Measurements from ENCODE around the gene VWA2.

VWA2 gene

DNA sequence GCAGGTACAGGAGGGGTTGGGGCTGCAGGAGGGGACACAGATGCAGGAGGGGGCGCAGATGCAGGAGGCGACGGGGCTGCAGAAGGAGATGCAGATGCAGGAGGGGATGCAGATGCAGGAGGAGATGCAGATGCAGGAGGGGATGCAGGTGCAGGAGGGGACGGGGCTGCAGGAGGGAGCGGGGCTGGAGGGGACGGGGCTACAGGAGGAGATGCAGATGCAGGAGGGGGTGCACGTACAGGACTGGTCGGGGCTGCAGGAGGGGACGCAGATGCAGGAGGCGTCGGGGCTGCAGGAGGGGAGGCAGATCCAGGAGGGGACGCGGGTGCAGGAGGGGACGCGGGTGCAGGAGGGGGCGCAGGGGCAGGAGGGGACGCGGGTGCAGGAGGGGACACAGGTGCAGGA, 66.5 kb downstream of the VWA2 start:
- no peak overlapping the region for H3K4me2 ChIP-seq (ENCODE audit: low read depth, low read length, poor library complexity, severe bottlenecking)
- H3F3A ChIP-seq (ENCODE audit: low read depth), result no peaks in the 10 kb centered on the region
- H3K27me3 ChIP-seq (ENCODE audit: insufficient read depth, low read length, poor library complexity, severe bottlenecking), result no peaks in the 10 kb centered on the region
- H3K4me1 ChIP-seq (ENCODE audit: insufficient read depth, low read length, poor library complexity, severe bottlenecking), result peaks cover 15% of the 10 kb centered on the region
- no peaks in the 10 kb centered on the region for H4K20me1 ChIP-seq (ENCODE audit: insufficient read depth, low read length, poor library complexity, severe bottlenecking)
- TF ChIP-seq, protein P1, sequence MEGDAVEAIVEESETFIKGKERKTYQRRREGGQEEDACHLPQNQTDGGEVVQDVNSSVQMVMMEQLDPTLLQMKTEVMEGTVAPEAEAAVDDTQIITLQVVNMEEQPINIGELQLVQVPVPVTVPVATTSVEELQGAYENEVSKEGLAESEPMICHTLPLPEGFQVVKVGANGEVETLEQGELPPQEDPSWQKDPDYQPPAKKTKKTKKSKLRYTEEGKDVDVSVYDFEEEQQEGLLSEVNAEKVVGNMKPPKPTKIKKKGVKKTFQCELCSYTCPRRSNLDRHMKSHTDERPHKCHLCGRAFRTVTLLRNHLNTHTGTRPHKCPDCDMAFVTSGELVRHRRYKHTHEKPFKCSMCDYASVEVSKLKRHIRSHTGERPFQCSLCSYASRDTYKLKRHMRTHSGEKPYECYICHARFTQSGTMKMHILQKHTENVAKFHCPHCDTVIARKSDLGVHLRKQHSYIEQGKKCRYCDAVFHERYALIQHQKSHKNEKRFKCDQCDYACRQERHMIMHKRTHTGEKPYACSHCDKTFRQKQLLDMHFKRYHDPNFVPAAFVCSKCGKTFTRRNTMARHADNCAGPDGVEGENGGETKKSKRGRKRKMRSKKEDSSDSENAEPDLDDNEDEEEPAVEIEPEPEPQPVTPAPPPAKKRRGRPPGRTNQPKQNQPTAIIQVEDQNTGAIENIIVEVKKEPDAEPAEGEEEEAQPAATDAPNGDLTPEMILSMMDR (conservative IDR thresholded peaks at IDR 0.05; ENCODE audit: low read length), result no peak
- TF ChIP-seq EZH2phosphoT487 (IDR thresholded peaks at IDR 0.05; ENCODE audit: borderline replicate concordance), result no peak
- no peaks in the 10 kb centered on the region for H3K79me2 ChIP-seq (ENCODE audit: insufficient read depth, low read length)
- no peak overlapping the region for H2AFZ ChIP-seq (ENCODE audit: low read length)
- no peaks in the 10 kb centered on the region for H3K9me2 ChIP-seq (replicated peaks; ENCODE audit: low read depth, low read length)
- H3K9me3 ChIP-seq (ENCODE audit: insufficient read depth, low read depth, low read length), result no peaks in the 10 kb centered on the region
- H3K36me3 ChIP-seq (ENCODE audit: insufficient read depth, low read length), result no peaks in the 10 kb centered on the region
- no peak overlapping the region for H3K9ac ChIP-seq (ENCODE audit: low read depth, low read length, poor library complexity, severe bottlenecking)
- H3K4me3 ChIP-seq (ENCODE audit: low read length, poor library complexity, severe bottlenecking), result no peak overlapping the region

DNA sequence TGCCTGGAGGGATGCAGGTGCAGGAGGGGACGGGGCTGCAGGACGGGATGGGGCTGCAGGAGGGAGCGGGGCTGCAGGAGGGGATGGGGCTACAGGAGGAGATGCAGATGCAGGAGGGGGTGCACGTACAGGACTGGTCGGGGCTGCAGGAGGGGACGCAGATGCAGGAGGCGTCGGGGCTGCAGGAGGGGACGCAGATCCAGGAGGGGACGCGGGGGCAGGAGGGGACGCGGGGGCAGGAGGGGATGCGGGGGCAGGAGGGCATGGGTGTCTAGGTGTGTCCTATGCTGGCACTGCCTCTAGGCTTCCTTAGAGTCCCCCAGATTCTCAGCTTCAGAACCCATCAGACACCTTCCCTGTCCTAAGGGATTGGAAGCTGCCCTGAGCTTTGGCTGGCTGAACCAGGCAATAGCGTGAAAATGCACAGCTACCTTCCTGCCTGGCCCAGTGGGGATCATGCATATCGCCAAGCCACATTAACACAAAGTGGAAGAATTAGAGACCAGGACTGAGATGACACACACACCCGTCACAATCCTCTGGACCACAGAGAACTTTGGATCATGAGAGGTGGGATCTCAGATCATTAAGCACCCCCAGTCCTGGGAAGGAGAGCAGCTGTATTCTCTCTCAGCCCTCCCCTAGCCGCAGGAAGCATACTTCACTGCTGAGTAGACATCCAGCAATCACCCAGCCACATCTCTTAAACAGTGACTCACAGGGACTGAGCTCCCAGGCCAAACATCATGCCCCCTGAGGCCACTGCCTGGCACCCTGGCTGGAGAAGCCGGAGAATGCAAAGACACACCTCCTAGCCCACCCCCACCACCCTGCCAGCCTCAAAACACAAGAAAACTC, 67.3 kb downstream of the VWA2 start:
- Histone ChIP-seq H3K4me3 (ENCODE audit: low read length, poor library complexity, severe bottlenecking) (no peak overlapping the region), H3K79me2 (ENCODE audit: insufficient read depth, low read length) (no peaks in the 10 kb centered on the region), H3F3A (ENCODE audit: low read depth) (no peaks in the 10 kb centered on the region), H3K4me2 (ENCODE audit: low read depth, low read length, poor library complexity, severe bottlenecking) (no peak overlapping the region), H3K9me3 (ENCODE audit: insufficient read depth, low read depth, low read length) (no peaks in the 10 kb centered on the region), H3K27me3 (ENCODE audit: insufficient read depth, low read length, poor library complexity, severe bottlenecking) (no peaks in the 10 kb centered on the region), H3K9me2 (replicated peaks; ENCODE audit: low read depth, low read length) (no peaks in the 10 kb centered on the region), H2AFZ (ENCODE audit: low read length) (no peak overlapping the region), H3K36me3 (ENCODE audit: insufficient read depth, low read length) (no peaks in the 10 kb centered on the region), H4K20me1 (ENCODE audit: insufficient read depth, low read length, poor library complexity, severe bottlenecking) (no peaks in the 10 kb centered on the region), H3K4me1 (ENCODE audit: insufficient read depth, low read length, poor library complexity, severe bottlenecking) (peaks cover 15% of the 10 kb centered on the region), H3K9ac (ENCODE audit: low read depth, low read length, poor library complexity, severe bottlenecking) (no peak overlapping the region)
- TF ChIP-seq, protein P1 (conservative IDR thresholded peaks at IDR 0.05; ENCODE audit: low read length), result no peak
- no peak for TF ChIP-seq EZH2phosphoT487 (IDR thresholded peaks at IDR 0.05; ENCODE audit: borderline replicate concordance)

DNA sequence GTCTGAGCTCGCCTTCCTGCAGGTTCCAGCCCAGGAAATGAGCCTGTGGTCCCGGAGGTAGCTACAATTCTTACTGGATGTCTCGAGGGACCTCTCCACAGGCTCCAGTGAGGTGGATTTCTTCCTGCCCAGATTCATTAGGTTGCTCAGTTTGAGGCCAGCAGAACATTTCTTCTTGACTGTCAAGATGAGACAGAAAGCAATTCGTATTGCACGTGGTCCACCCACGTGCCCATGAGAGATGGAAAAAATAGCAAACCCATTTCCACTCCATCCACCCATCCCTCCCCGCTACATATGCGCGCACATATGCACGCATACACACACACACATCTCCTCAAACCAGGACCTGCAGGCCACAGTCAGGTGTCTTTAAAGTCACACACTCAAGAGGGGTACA, 68.7 kb downstream of the VWA2 start:
- H3K9ac ChIP-seq (ENCODE audit: low read depth, low read length, poor library complexity, severe bottlenecking), result no peak overlapping the region
- no peak overlapping the region for H3K4me2 ChIP-seq (ENCODE audit: low read depth, low read length, poor library complexity, severe bottlenecking)
- H3K9me3 ChIP-seq (ENCODE audit: insufficient read depth, low read depth, low read length), result no peaks in the 10 kb centered on the region
- H3K4me1 ChIP-seq (ENCODE audit: insufficient read depth, low read length, poor library complexity, severe bottlenecking), result peaks cover 15% of the 10 kb centered on the region
- no peak for TF ChIP-seq EZH2phosphoT487 (IDR thresholded peaks at IDR 0.05; ENCODE audit: borderline replicate concordance)
- TF ChIP-seq, protein P1 (conservative IDR thresholded peaks at IDR 0.05; ENCODE audit: low read length), result no peak
- H2AFZ ChIP-seq (ENCODE audit: low read length), result no peak overlapping the region
- no peak overlapping the region for H3K4me3 ChIP-seq (ENCODE audit: low read length, poor library complexity, severe bottlenecking)
- H3K36me3 ChIP-seq (ENCODE audit: insufficient read depth, low read length), result no peaks in the 10 kb centered on the region
- no peaks in the 10 kb centered on the region for H3K79me2 ChIP-seq (ENCODE audit: insufficient read depth, low read length)
- no peaks in the 10 kb centered on the region for H3F3A ChIP-seq (ENCODE audit: low read depth)
- H3K9me2 ChIP-seq (replicated peaks; ENCODE audit: low read depth, low read length), result no peaks in the 10 kb centered on the region
- no peaks in the 10 kb centered on the region for H4K20me1 ChIP-seq (ENCODE audit: insufficient read depth, low read length, poor library complexity, severe bottlenecking)
- H3K27me3 ChIP-seq (ENCODE audit: insufficient read depth, low read length, poor library complexity, severe bottlenecking), result no peaks in the 10 kb centered on the region
